Smooth muscle cell (in vitro differentiated cells): Measurements from ENCODE around the gene SPACA7. TPM values are rescaled to one million over a fixed set of nuclear protein-coding genes. Genes with fewer than 3 reads are reported as not detected.

Experiments
- DNase-seq: peaks from one replicate; lab custom pipeline; 2025; ENCODE audit not compliant: unreplicated experiment; lab: John Stamatoyannopoulos, UW
- H2AFZ ChIP-seq: fragments of 200-600 bp; sonication (generic); 2 replicates; pipeline ENCODE4 v1.6.0; 2016; ENCODE audit warnings: antibody characterized with exemption, low read depth, mild to moderate bottlenecking
- H3F3A ChIP-seq: fragments of 200-600 bp; sonication (generic); 2 replicates; pipeline ENCODE4 v1.6.0; 2017; ENCODE audit warnings: antibody characterized with exemption, low read depth
- H3K27ac ChIP-seq: fragments of 200-600 bp; sonication (generic); 2 replicates; pipeline ENCODE4 v1.5.1; 2016; ENCODE audit warnings: low read depth, mild to moderate bottlenecking
- H3K27me3 ChIP-seq: fragments of 200-600 bp; sonication (generic); 2 replicates; pipeline ENCODE4 v1.6.1; 2016; ENCODE audit warnings: low read depth, mild to moderate bottlenecking
- H3K36me3 ChIP-seq: fragments of 200-600 bp; sonication (generic); 2 replicates; pipeline ENCODE4 v1.5.1; 2016; ENCODE audit warnings: low read depth
- H3K4me1 ChIP-seq: fragments of 200-600 bp; sonication (generic); 2 replicates; pipeline ENCODE4 v1.5.1; 2016; ENCODE audit warnings: low read depth
- H3K4me2 ChIP-seq: fragments of 200-600 bp; sonication (generic); 2 replicates; pipeline ENCODE4 v1.6.0; 2016; ENCODE audit warnings: mild to moderate bottlenecking
- H3K4me3 ChIP-seq: fragments of 200-600 bp; sonication (generic); 2 replicates; pipeline ENCODE4 v1.5.1; 2016; ENCODE audit warnings: mild to moderate bottlenecking
- H3K79me2 ChIP-seq: fragments of 200-600 bp; sonication (generic); 2 replicates; pipeline ENCODE4 v1.6.0; 2016; ENCODE audit warnings: low read depth, mild to moderate bottlenecking
- H3K9ac ChIP-seq: fragments of 200-600 bp; sonication (generic); 2 replicates; pipeline ENCODE4 v1.6.0; 2016; ENCODE audit warnings: low read depth
- H3K9me3 ChIP-seq: fragments of 200-600 bp; sonication (generic); replicated peaks from 2 replicates; pipeline ENCODE4 v1.5.1; 2016; ENCODE audit warnings: low read depth
- H4K20me1 ChIP-seq: fragments of 200-600 bp; sonication (generic); 2 replicates; pipeline ENCODE4 v1.6.0; 2016; ENCODE audit warnings: low read depth
- WGBS: methylation state at CpG from one replicate; pipeline ENCODE4 v1.1.7; 2016; ENCODE audit warnings: low lambda C conversion rate; 5-methylcytosine and 5-hydroxymethylcytosine counted together
- polyA plus RNA-seq: library from polyadenylated mRNA; unstranded; fragments of >200 nt; fragmentation: Nextera tagmentation; extraction: Ambion mirVana; gene quantifications from 2 replicates; pipeline ENCODE4 v1.2.1, GENCODE V29; 2016
- total RNA-seq: library from RNA; depleted of rRNA; stranded (reverse); fragments of >200 nt; gene quantifications from 2 replicates; pipeline ENCODE4 v1.2.3, GENCODE V29; 2014
- TF ChIP-seq, protein P1 (sequence below): fragments of 200-600 bp; sonication (generic); IDR thresholded peaks from 2 replicates; pipeline ENCODE4 v1.5.1; 2017; ENCODE audit warnings: borderline replicate concordance, mild to moderate bottlenecking, antibody characterized with exemption; ENCODE audit not compliant: insufficient read depth, poor library complexity, severe bottlenecking

Gene SPACA7
- total and polyA plus RNA-seq, 2 experiments from 2014 or later, result not detected

GRCh38 chr13:112443995-112444311, 67.8 kb downstream of the SPACA7 start:
- H3K9me3 ChIP-seq, result no peaks in the 10 kb centered on the region
- TF ChIP-seq, protein P1, sequence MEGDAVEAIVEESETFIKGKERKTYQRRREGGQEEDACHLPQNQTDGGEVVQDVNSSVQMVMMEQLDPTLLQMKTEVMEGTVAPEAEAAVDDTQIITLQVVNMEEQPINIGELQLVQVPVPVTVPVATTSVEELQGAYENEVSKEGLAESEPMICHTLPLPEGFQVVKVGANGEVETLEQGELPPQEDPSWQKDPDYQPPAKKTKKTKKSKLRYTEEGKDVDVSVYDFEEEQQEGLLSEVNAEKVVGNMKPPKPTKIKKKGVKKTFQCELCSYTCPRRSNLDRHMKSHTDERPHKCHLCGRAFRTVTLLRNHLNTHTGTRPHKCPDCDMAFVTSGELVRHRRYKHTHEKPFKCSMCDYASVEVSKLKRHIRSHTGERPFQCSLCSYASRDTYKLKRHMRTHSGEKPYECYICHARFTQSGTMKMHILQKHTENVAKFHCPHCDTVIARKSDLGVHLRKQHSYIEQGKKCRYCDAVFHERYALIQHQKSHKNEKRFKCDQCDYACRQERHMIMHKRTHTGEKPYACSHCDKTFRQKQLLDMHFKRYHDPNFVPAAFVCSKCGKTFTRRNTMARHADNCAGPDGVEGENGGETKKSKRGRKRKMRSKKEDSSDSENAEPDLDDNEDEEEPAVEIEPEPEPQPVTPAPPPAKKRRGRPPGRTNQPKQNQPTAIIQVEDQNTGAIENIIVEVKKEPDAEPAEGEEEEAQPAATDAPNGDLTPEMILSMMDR, result peak; percentile 91
- no peaks in the 10 kb centered on the region for H3K79me2 ChIP-seq
- no peak overlapping the region for H2AFZ ChIP-seq
- H4K20me1 ChIP-seq, result no peaks in the 10 kb centered on the region
- no peak for DNase-seq
- no peak overlapping the region for H3K4me2 ChIP-seq
- WGBS, result 10% methylated on average over 10 of the region's 10 CpGs
- H3K4me1 ChIP-seq, result no peaks in the 10 kb centered on the region
- H3K36me3 ChIP-seq, result no peaks in the 10 kb centered on the region
- no peak overlapping the region for H3K4me3 ChIP-seq
- H3K27me3 ChIP-seq, result peaks cover 22% of the 10 kb centered on the region
- H3K9ac ChIP-seq, result no peak overlapping the region
- H3F3A ChIP-seq, result no peaks in the 10 kb centered on the region
- H3K27ac ChIP-seq, result no peak overlapping the region

DNA sequence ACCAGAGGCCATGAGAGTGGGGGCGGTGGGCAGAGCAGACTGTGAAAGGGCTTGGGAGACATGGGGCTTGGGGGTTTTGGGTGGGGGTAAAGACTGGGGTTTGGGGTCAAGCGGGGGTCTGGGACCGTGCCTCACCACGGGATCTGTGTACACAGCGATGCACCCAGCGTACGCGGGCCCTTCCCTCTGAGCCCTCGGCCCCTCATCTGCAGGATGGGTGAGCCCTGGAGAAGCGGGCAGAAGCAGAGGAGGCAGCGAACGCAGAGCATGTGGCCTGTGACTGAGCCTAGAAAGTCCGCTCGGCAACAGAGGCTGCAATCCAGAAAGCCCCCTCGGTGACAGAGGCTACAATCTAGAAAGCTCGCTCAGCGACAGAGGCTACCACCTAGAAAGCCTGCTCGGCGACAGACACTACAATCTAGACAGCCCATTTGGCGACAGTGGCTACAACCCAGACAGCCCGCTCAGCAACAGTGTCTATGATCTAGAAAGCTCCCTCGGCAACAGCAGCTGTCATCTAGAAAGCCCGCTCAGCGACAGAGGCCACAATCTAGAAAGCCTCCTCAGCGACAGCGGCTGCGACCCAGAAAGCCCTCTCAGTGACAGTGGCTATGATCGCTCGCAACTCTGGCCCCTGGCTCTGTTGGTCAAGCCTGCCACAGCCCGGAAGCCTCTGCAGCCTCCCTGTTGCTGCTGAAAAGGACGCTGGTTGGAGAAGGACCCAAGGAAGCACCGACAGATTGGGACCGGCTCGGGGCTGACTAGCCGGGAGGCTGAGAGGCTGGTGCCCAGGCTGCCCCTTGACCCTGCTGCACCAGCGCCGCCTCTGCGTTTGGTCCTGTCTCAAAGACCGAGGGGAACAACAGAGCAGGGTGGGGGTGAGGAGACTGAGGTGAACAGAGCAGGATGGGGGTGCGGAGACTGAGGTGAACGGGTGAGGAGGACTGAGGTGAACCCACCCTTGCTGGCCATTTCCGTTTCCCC, 68.6 kb downstream of the SPACA7 start:
- H4K20me1 ChIP-seq, result no peaks in the 10 kb centered on the region
- no peak overlapping the region for H3K27ac ChIP-seq
- no peaks in the 10 kb centered on the region for H3K36me3 ChIP-seq
- H3K79me2 ChIP-seq, result no peaks in the 10 kb centered on the region
- H3K9ac ChIP-seq, result no peak overlapping the region
- no peak for DNase-seq
- no peak overlapping the region for H3K4me2 ChIP-seq
- 85% methylated on average over 42 of the region's 42 CpGs for WGBS
- no peaks in the 10 kb centered on the region for H3K4me1 ChIP-seq
- no peaks in the 10 kb centered on the region for H3K9me3 ChIP-seq
- H3F3A ChIP-seq, result no peaks in the 10 kb centered on the region
- no peak overlapping the region for H3K4me3 ChIP-seq
- TF ChIP-seq, protein P1, result no peak
- H2AFZ ChIP-seq, result no peak overlapping the region
- peaks cover 22% of the 10 kb centered on the region for H3K27me3 ChIP-seq

DNA sequence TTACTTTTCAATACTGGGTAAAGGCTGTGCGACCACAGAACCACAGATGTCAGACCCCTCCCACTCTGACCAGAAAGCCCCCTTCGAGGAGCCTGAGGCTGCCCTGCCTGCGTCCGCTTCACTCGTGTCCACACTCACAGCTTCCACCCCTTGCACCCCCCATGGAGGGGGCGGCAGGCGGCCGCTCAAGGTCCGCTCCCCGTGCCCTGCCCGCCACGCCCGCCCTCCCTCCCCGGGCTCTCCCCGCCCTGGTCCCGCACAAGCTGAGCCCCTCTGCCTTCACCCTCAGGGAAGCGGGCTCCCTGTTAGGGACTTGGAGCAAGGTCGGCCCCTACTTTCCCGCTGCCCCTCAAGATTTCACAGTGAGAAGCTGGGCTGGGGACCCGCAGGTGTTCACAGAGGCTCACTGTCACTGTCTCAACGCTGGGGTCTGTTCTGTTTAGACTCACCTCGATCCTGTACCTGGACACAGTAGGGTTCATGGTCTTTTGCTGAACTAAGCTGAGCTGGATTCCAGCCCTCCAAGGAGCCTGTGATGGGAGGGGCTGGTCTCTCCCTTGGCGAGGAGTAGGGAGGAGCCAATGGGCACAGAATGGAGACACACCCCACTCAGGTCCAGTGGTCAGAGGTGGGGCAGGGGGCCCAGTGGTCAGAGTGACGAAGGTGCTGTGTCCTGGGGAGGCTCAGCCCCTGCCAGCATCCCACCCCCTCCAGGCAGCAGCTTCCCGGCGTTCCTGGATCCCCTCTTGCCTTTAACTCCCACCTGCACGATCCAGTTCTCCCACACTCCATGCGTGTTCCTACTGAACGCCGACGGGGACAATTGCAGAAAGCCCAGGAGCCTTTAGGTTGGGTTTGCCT, 69.5 kb downstream of the SPACA7 start:
- TF ChIP-seq, protein P1, result no peak
- Histone ChIP-seq H3K79me2 (no peaks in the 10 kb centered on the region), H4K20me1 (no peaks in the 10 kb centered on the region), H3K4me1 (no peaks in the 10 kb centered on the region), H3K4me2 (no peak overlapping the region), H3K9me3 (no peaks in the 10 kb centered on the region), H3K36me3 (no peaks in the 10 kb centered on the region), H3K4me3 (no peak overlapping the region), H3K27me3 (peaks cover 22% of the 10 kb centered on the region), H3K9ac (no peak overlapping the region), H3K27ac (no peak overlapping the region), H2AFZ (no peak overlapping the region), H3F3A (no peaks in the 10 kb centered on the region)
- DNase-seq, result no peak
- WGBS, result 90% methylated on average over 24 of the region's 31 CpGs
